Testis (tissue), 3 donors: ENCODE measurements around the gene ZNF367. TPM values are rescaled to one million over a fixed set of nuclear protein-coding genes. Genes with fewer than 3 reads are reported as not detected.

Experiments used
- DNase-seq: peaks from one replicate; pipeline ENCODE4 v3.0.0-alpha.2; 2019
- H3K27ac ChIP-seq, 2 donors: fragments of 200-600 bp; sonication (generic); one replicate each; pipeline ENCODE4 v1.5.1; 2019
- H3K27me3 ChIP-seq: fragments of 200-600 bp; sonication (generic); one replicate; pipeline ENCODE4 v1.5.1; 2019
- H3K36me3 ChIP-seq: fragments of 200-600 bp; sonication (generic); one replicate; pipeline ENCODE4 v1.5.1; 2017; ENCODE audit warnings: low read depth; ENCODE audit errors: missing control alignments
- H3K4me1 ChIP-seq: fragments of 200-600 bp; sonication (generic); one replicate; pipeline ENCODE4 v1.5.1; 2019
- H3K4me3 ChIP-seq, 2 donors: fragments of 200-600 bp; sonication (generic); one replicate each; pipeline ENCODE4 v1.5.1; 2017 to 2019
- H3K9me3 ChIP-seq: fragments of 200-600 bp; sonication (generic); one replicate; pipeline ENCODE4 v1.5.1; 2017
- CTCF ChIP-seq, 3 experiments: fragments of 450-650 bp in 2 of 3; fragments of 200-600 bp in 1 of 3; sonication (generic) in 1 of 3; IDR thresholded peaks; one replicate each; pipeline ENCODE4 v1.5.1; 2016 to 2019; ENCODE audit warnings: antibody characterized with exemption in 3 of 3, mild to moderate bottlenecking in 2 of 3, moderate library complexity in 1 of 3
- POLR2A ChIP-seq: fragments of 450-650 bp; IDR thresholded peaks from one replicate; pipeline ENCODE4 v1.6.1; 2017; ENCODE audit warnings: antibody characterized with exemption, mild to moderate bottlenecking, moderate library complexity
- WGBS, 2 donors: methylation state at CpG; one replicate each; pipeline ENCODE4 v1.1.5; 2018; 5-methylcytosine and 5-hydroxymethylcytosine counted together
- intact Hi-C: fragments of 100-400 bp; cut with DNase I; formaldehyde crosslinking; loops from one replicate; pipeline ENCODE4 v1.15.1; 2023; ENCODE audit warnings: low total_unique reads
- polyA plus RNA-seq: library from polyadenylated mRNA; stranded (reverse); fragments of 350-450 nt; fragmentation: Illumina TruSeq; extraction: RNeasy Lipid Tissue Mini Kit (QIAGEN cat#74804); gene quantifications from one replicate; pipeline ENCODE4 v1.2.3, GENCODE V29; 2014; ENCODE audit warnings: low read depth, low replicate concordance; ENCODE audit not compliant: insufficient read depth
- total RNA-seq, 2 donors: library from RNA; depleted of rRNA; stranded (reverse); fragments of >200 nt; gene quantifications; one replicate each; pipeline ENCODE4 v1.2.3, GENCODE V29; 2016

Gene ZNF367
- total and polyA plus RNA-seq, 3 donors from 2014 or later = 6.9 to 11.3 (median 10.6) TPM

- 80 to 87% methylated on average over 4 of the region's 4 CpGs for WGBS, 2 donors
- Histone ChIP-seq H3K27me3 (no peaks in the 10 kb centered on the region), H3K4me3 (no peak overlapping the region), H3K27ac (no peak overlapping the region), H3K36me3 (no peaks in the 10 kb centered on the region), H3K9me3 (no peaks in the 10 kb centered on the region), H3K4me1 (peaks cover 4% of the 10 kb centered on the region)
- no peak for TF ChIP-seq POLR2A
- no peak for TF ChIP-seq CTCF (IDR thresholded peaks at IDR 0.05)
- no peak for DNase-seq
- intact Hi-C loops = no loop called here
Observed at GRCh38 chr9:96425500-96426169, 7.5 kb upstream of the ZNF367 start.

- no peaks in the 10 kb centered on the region for H3K27me3 ChIP-seq
- TF ChIP-seq POLR2A (no peak), CTCF (IDR thresholded peaks at IDR 0.05) (no peak)
- no peak overlapping the region for H3K27ac ChIP-seq
- DNase-seq = no peak
- H3K9me3 ChIP-seq = no peaks in the 10 kb centered on the region
- H3K4me1 ChIP-seq = peaks cover 15% of the 10 kb centered on the region
- H3K4me3 ChIP-seq = no peak overlapping the region
- no peaks in the 10 kb centered on the region for H3K36me3 ChIP-seq
- WGBS, 2 donors = 67 to 80% methylated on average over 6 of the region's 6 CpGs
- intact Hi-C loops = no loop called here
Observed at GRCh38 chr9:96423985-96424336, 5.8 kb upstream of the ZNF367 start.

GRCh38 chr9:96423322-96423984 is 5.3 kb upstream of the ZNF367 start:
- Histone ChIP-seq H3K4me3 (no peak overlapping the region), H3K9me3 (no peaks in the 10 kb centered on the region), H3K4me1 (peaks cover 15% of the 10 kb centered on the region), H3K27me3 (no peaks in the 10 kb centered on the region), H3K36me3 (no peaks in the 10 kb centered on the region), H3K27ac (no peak overlapping the region)
- TF ChIP-seq POLR2A (no peak), CTCF (IDR thresholded peaks at IDR 0.05) (no peak)
- intact Hi-C loops = no loop called here
- DNase-seq = no peak
- 75 to 88% methylated on average over 8 of the region's 8 CpGs for WGBS, 2 donors

GRCh38 chr9:96420468-96421219 is 2.5 kb upstream of the ZNF367 start:
- no peaks in the 10 kb centered on the region for H3K36me3 ChIP-seq
- no peaks in the 10 kb centered on the region for H3K9me3 ChIP-seq
- intact Hi-C loops = no loop called here
- WGBS, 2 donors = 44 to 54% methylated on average over 6 of the region's 6 CpGs
- H3K4me3 ChIP-seq = no peak overlapping the region
- TF ChIP-seq POLR2A (no peak), CTCF (IDR thresholded peaks at IDR 0.05) (no peak)
- H3K4me1 ChIP-seq = peaks cover 15% of the 10 kb centered on the region
- DNase-seq = no peak
- no peaks in the 10 kb centered on the region for H3K27me3 ChIP-seq
- H3K27ac ChIP-seq = peak overlapping the region in 1 of 2 donors; percentile 95
